B cell (primary cell): ENCODE data around the gene THBS4. TPM values are rescaled to one million over a fixed set of nuclear protein-coding genes. Genes with fewer than 3 reads are reported as not detected.

Experiments
- ATAC-seq: fragments of 200-7000 bp; cut with Tn5 transposase; one replicate; pipeline ENCODE4 v1.10.0; 2021; ENCODE audit warnings: low read depth, mild to moderate bottlenecking, moderate number of reproducible peaks, moderate library complexity
- CTCF ChIA-PET: fragments of 350-600 bp; sonication (Branson Sonifier 250); formaldehyde crosslinking; loops from one replicate; lab custom pipeline; 2021; ENCODE audit warnings: antibody characterized with exemption, inconsistent platforms; lab: Charles Lee
- POLR2A ChIA-PET: fragments of 350-600 bp; sonication (Branson Sonifier 250); formaldehyde crosslinking; loops from one replicate; lab custom pipeline; 2021; ENCODE audit warnings: antibody characterized with exemption; lab: Charles Lee
- DNase-seq: peaks from one replicate; pipeline ENCODE4 v3.0.0; 2013
- H2AFZ ChIP-seq: 2 replicates; pipeline ENCODE4 v1.6.1; 2012; ENCODE audit warnings: mild to moderate bottlenecking, low read depth, low read length; ENCODE audit not compliant: insufficient read depth, poor library complexity, severe bottlenecking
- H3K27ac ChIP-seq, 2 donors: 1 replicate in 1 of 2; 2 replicates in 1 of 2; pipeline ENCODE4 v1.5.1; 2012 to 2013; ENCODE audit warnings: low read length in 2 of 2, mild to moderate bottlenecking in 2 of 2, moderate library complexity in 1 of 2
- H3K27me3 ChIP-seq, 4 experiments: fragments of 200-600 bp in 1 of 4; sonication (generic) in 1 of 4; replicated peaks in 1 of 4; 1 replicate in 2 of 4; 2 replicates in 2 of 4; pipeline versions ENCODE4 v1.6.1 to v1.7.0; 2013 to 2016; ENCODE audit warnings: low read length in 3 of 4, mild to moderate bottlenecking in 2 of 4, mixed read lengths in 1 of 4, moderate library complexity in 1 of 4; ENCODE audit not compliant: insufficient read depth in 4 of 4, control insufficient read depth in 3 of 4; ENCODE audit errors: control extremely low read depth in 1 of 4
- H3K36me3 ChIP-seq, 2 experiments: replicated peaks in 1 of 2; 1 replicate in 1 of 2; 2 replicates in 1 of 2; pipeline versions ENCODE4 v1.6.1 to v1.7.1; 2013; ENCODE audit warnings: low read length in 1 of 2; ENCODE audit not compliant: insufficient read depth in 2 of 2, control insufficient read depth in 1 of 2; ENCODE audit errors: control extremely low read depth in 1 of 2, extremely low read depth in 1 of 2
- H3K4me1 ChIP-seq, 2 donors: fragments of 200-600 bp in 1 of 2; sonication (generic) in 1 of 2; 1 replicate in 1 of 2; 2 replicates in 1 of 2; pipeline versions ENCODE4 v1.5.1 to v1.6.1; 2013 to 2017; ENCODE audit warnings: low read length in 2 of 2; ENCODE audit not compliant: control insufficient read depth in 2 of 2, insufficient read depth in 2 of 2
- H3K4me2 ChIP-seq: replicated peaks from 2 replicates; pipeline ENCODE3; 2012; ENCODE audit warnings: mild to moderate bottlenecking, low read depth, low read length; ENCODE audit not compliant: poor library complexity, severe bottlenecking
- H3K4me3 ChIP-seq, 5 experiments: fragments of 200-600 bp in 1 of 5; sonication (generic) in 1 of 5; 1 replicate in 3 of 5; 2 replicates in 2 of 5; pipeline versions ENCODE4 v1.5.1 to v1.7.0; 2011 to 2016; ENCODE audit warnings: low read length in 4 of 5, mild to moderate bottlenecking in 4 of 5, low read depth in 2 of 5, control low read depth in 1 of 5, moderate library complexity in 1 of 5; ENCODE audit not compliant: insufficient read depth in 1 of 5; ENCODE audit errors: control extremely low read depth in 1 of 5, extremely low read depth in 1 of 5
- H3K79me2 ChIP-seq: fragments of 200-600 bp; sonication (generic); one replicate; pipeline ENCODE4 v1.6.0; 2016; ENCODE audit warnings: low read length; ENCODE audit not compliant: control insufficient read depth, insufficient read depth
- H3K9ac ChIP-seq: fragments of 200-600 bp; sonication (generic); 2 replicates; pipeline ENCODE4 v1.6.1; 2017; ENCODE audit warnings: mild to moderate bottlenecking, low read length, moderate library complexity
- H3K9me3 ChIP-seq, 3 donors: one replicate each; pipeline versions ENCODE4 v1.6.1 to v1.7.1; 2013; ENCODE audit warnings: low read length in 2 of 3; ENCODE audit not compliant: control insufficient read depth in 2 of 3, insufficient read depth in 1 of 3; ENCODE audit errors: control extremely low read depth in 1 of 3
- H4K20me1 ChIP-seq: 2 replicates; pipeline ENCODE4 v1.6.0; 2012; ENCODE audit warnings: mild to moderate bottlenecking, low read length; ENCODE audit not compliant: insufficient read depth, control insufficient read depth, poor library complexity, severe bottlenecking
- H3K27ac Mint-ChIP-seq: one replicate; pipeline ENCODE4 v1.8.0; 2021; ENCODE audit warnings: mixed read lengths
- H3K27me3 Mint-ChIP-seq: one replicate; pipeline ENCODE4 v1.8.0; 2021; ENCODE audit warnings: mixed read lengths
- H3K4me1 Mint-ChIP-seq: one replicate; pipeline ENCODE4 v1.8.0; 2021; ENCODE audit warnings: mixed read lengths
- H3K4me3 Mint-ChIP-seq: one replicate; pipeline ENCODE4 v1.8.0; 2021; ENCODE audit warnings: mixed read lengths
- H3K9me3 Mint-ChIP-seq: one replicate; pipeline ENCODE4 v1.8.0; 2022; ENCODE audit warnings: mixed read lengths; ENCODE audit not compliant: insufficient read depth
- EZH2 ChIP-seq: IDR thresholded peaks from 2 replicates; pipeline ENCODE4 v1.6.1; 2012; ENCODE audit warnings: borderline replicate concordance, low read depth, mild to moderate bottlenecking, moderate library complexity, low read length; ENCODE audit not compliant: insufficient read depth, poor library complexity, severe bottlenecking
- WGBS: methylation state at CpG from one replicate; pipeline ENCODE4 v1.1.5; 2013; ENCODE audit warnings: missing lambda C conversion rate; ENCODE audit not compliant: insufficient coverage; 5-methylcytosine and 5-hydroxymethylcytosine counted together
- intact Hi-C: fragments of 100-400 bp; cut with micrococcal nuclease; formaldehyde crosslinking; loops from one replicate; pipeline ENCODE4 v1.10.0; 2022
- polyA plus RNA-seq: library from polyadenylated mRNA; depleted of rRNA; stranded (reverse); fragments of >200 nt; gene quantifications from 2 replicates; pipeline ENCODE4 v1.2.3, GENCODE V29; 2012
- total RNA-seq, 2 donors: library from RNA; stranded (reverse); fragments of 120-200 nt in 1 of 2; gene quantifications; 1 replicate in 1 of 2; 2 replicates in 1 of 2; pipeline versions ENCODE4 v1.2.3 to v1.2.4, GENCODE V29; 2013 to 2022
- TF ChIP-seq, protein P1 (sequence below): fragments of 200-600 bp; IDR thresholded peaks from one replicate; pipeline ENCODE4 v1.8.0; 2022; ENCODE audit warnings: antibody characterized with exemption, mild to moderate bottlenecking

Gene THBS4
- total and polyA plus RNA-seq, 2 donors (not counting 1 experiment from before 2014, with no cell fraction given), result 0.49 to 0.57 TPM

DNA sequence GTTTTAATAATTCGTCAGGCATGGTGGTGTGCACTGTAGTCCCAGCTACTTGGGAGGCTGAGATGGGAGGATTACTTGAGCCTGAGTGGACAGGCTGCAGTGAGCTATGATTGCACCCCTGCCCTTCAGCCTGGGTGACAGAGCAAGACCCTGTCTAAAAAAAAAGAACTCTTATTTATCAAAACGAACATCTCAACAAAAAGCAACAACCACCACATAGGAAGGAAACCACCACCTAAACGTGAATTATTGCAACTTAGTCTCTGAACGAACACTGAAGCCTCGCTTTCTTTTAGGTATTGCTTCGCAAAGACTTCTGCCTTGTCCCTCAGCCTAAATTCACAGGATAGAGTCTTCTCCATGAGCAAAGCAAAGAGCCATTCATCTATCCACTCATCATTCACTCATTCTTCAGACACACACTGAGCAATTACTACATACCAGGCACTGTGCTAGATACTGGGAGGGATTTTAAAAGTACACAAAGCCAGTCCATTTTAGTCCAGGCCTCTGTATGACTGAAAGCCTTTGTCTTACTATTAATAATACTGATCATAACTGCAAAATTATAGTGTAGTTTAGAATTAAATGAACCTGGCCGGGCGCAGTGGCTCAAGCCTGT lies 57.4 kb downstream of the THBS4 start:
- ChIA-PET CTCF (interaction anchor here (0.8 to 13.9 kb wide), 26 partner anchors 8 to 582 kb away, joined by 3 to 388 read pairs (median 6); partner anchors contain the start of gene SERINC5), POLR2A (no interaction called here)
- ATAC-seq, result no peak
- Histone ChIP-seq H4K20me1 (no peaks in the 10 kb centered on the region), H3K36me3 (no peaks in the 10 kb centered on the region), H3K27ac (no peak overlapping the region), H2AFZ (peak overlapping the region; percentile 32), H3K9me3 (no peaks in the 10 kb centered on the region), H3K4me3 (no peak overlapping the region), H3K4me1 (no peaks in the 10 kb centered on the region), H3K9ac (no peak overlapping the region), H3K79me2 (no peaks in the 10 kb centered on the region), H3K4me2 (no peak overlapping the region), H3K27me3 (no peaks in the 10 kb centered on the region)
- Mint-ChIP-seq H3K27ac (no peak overlapping the region), H3K4me1 (no peaks in the 10 kb centered on the region), H3K9me3 (no peaks in the 10 kb centered on the region), H3K27me3 (no peaks in the 10 kb centered on the region), H3K4me3 (no peak overlapping the region)
- intact Hi-C loops, result no loop called here
- no peak for DNase-seq
- 68% methylated on average over 6 of the region's 8 CpGs for WGBS
- TF ChIP-seq EZH2, result no peak
- TF ChIP-seq, protein P1, sequence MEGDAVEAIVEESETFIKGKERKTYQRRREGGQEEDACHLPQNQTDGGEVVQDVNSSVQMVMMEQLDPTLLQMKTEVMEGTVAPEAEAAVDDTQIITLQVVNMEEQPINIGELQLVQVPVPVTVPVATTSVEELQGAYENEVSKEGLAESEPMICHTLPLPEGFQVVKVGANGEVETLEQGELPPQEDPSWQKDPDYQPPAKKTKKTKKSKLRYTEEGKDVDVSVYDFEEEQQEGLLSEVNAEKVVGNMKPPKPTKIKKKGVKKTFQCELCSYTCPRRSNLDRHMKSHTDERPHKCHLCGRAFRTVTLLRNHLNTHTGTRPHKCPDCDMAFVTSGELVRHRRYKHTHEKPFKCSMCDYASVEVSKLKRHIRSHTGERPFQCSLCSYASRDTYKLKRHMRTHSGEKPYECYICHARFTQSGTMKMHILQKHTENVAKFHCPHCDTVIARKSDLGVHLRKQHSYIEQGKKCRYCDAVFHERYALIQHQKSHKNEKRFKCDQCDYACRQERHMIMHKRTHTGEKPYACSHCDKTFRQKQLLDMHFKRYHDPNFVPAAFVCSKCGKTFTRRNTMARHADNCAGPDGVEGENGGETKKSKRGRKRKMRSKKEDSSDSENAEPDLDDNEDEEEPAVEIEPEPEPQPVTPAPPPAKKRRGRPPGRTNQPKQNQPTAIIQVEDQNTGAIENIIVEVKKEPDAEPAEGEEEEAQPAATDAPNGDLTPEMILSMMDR, result no peak

DNA sequence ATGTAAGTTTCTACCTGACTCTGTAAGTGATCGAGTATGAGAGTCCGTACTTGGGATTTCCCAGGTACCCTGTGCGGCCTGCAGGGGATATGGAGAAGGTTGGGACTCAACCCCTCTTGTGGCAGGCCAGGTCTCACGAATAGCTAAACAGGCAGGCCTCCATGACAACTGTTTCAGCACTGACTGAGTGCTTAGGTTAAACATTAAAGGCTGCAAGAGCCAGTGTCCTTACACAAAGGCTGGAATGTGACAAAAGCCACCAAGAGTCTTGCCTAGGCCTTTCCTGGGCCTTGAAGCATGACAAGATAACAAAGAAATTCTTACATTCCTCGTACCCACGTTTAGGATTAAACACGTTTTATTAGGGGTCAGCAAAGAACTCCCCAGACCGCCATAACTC lies 58.6 kb downstream of the THBS4 start:
- ChIA-PET CTCF (interaction anchor here (0.7 to 13.9 kb wide), 4 partner anchors 10 to 584 kb away, joined by 3 to 388 read pairs (median 6); no protein-coding TSS in a partner anchor), POLR2A (no interaction called here)
- Histone ChIP-seq H4K20me1 (no peaks in the 10 kb centered on the region), H3K9ac (no peak overlapping the region), H3K36me3 (no peaks in the 10 kb centered on the region), H3K27ac (no peak overlapping the region), H2AFZ (no peak overlapping the region), H3K4me3 (no peak overlapping the region), H3K27me3 (no peaks in the 10 kb centered on the region), H3K79me2 (no peaks in the 10 kb centered on the region), H3K4me2 (no peak overlapping the region), H3K4me1 (no peaks in the 10 kb centered on the region), H3K9me3 (no peaks in the 10 kb centered on the region)
- DNase-seq, result no peak
- ATAC-seq, result no peak
- Mint-ChIP-seq H3K9me3 (no peaks in the 10 kb centered on the region), H3K27ac (no peak overlapping the region), H3K4me1 (no peaks in the 10 kb centered on the region), H3K27me3 (no peaks in the 10 kb centered on the region), H3K4me3 (no peak overlapping the region)
- TF ChIP-seq, protein P1, result no peak
- TF ChIP-seq EZH2, result no peak
- intact Hi-C loops, result no loop called here
- 95% methylated on average over 5 of the region's 8 CpGs for WGBS
